ENCODE measurements around the gene BAIAP2L1.

- TF ChIP-seq CTCF (conservative IDR thresholded peaks at IDR 0.05 in 1 of 2, IDR thresholded peaks at IDR 0.05 in 1 of 2; ENCODE audit: low read depth in 1 of 2, low read length in 2 of 2) (no peak), EZH2 (IDR thresholded peaks at IDR 0.05; ENCODE audit: low read length, missing control alignments) (no peak)
These were observed 38.4 kb downstream of the BAIAP2L1 start for GRCh38 chr7:98362517-98362916.
